ENCODE data around the gene PAQR8. TPM values are rescaled to one million over a fixed set of nuclear protein-coding genes. Genes with fewer than 3 reads are reported as not detected.
A peak's percentile ranks its signal among the peaks of the same experiment; 100 is the strongest.

PAQR8 gene
- polyA plus RNA-seq, 1 experiment: 2.3 TPM

DNA sequence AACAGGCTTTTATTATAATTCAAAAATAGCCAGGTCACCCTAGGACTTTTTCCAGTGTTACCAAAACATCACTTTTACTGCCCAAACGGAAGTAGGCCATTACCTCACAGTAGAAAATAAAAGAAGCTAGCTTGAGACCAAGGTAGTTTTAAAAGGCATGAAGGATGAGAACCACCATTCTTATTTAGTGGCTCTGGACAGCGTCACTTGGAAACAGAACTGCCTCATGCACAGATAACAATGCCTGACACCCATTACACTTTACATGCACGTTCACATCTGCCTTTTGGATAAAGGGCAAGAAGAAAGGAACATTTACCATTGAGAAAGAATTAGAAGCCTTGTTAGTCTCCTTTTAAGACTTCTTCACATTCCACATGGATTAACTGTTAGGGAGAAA, 1.9 kb upstream of the PAQR8 start:
- POLR2A ChIA-PET: no interaction called here
- Histone ChIP-seq H3K36me3 (ENCODE audit: control insufficient read depth, insufficient read depth, low read length) (no peaks in the 10 kb centered on the region), H3K27me3 (ENCODE audit: control insufficient read depth, insufficient read depth, low read length) (no peaks in the 10 kb centered on the region), H3K4me3 (ENCODE audit: low read depth, low read length) (no peak overlapping the region)
- CTCF ChIA-PET: no interaction called here
- TF ChIP-seq CTCF (IDR thresholded peaks at IDR 0.05; ENCODE audit: insufficient read depth, low read depth, low read length): no peak
- no peak for DNase-seq (ENCODE audit: low read depth)

- no peak for DNase-seq (ENCODE audit: low read depth)
- ChIA-PET CTCF (no interaction called here), POLR2A (no interaction called here)
- no peak for TF ChIP-seq CTCF (IDR thresholded peaks at IDR 0.05; ENCODE audit: insufficient read depth, low read depth, low read length)
- Histone ChIP-seq H3K27me3 (ENCODE audit: control insufficient read depth, insufficient read depth, low read length) (no peaks in the 10 kb centered on the region), H3K4me3 (ENCODE audit: low read depth, low read length) (no peak overlapping the region), H3K36me3 (ENCODE audit: control insufficient read depth, insufficient read depth, low read length) (no peaks in the 10 kb centered on the region)
Observed at GRCh38 chr6:52360601-52361413, 1.1 kb upstream of the PAQR8 start.

DNA sequence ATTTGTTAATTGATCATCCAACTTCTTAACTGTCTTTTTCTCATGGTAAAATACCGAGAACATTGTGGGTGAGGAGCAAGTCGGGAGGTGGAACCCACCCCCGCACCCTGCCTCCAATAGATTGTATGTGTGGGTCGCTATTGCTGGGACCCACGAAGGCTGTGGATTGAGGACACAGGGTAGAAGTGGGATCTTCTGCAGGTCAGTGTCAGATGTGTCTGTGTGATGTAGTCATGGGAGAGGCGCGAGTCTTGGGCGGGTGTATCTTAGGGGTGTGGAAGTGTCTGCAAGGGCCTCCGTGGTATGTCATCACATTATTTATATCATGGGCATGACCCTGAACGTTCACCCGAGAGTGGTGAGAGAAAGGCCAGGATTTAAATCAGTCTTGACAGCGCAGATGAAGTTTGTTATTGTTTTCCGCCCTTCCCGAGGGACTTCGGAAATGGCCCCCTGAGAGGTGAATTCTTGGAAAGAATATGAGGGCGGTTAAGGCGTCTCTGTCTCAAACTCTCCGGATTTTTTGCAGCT, 472 bp upstream of the PAQR8 start:
- no peak for DNase-seq (ENCODE audit: low read depth)
- TF ChIP-seq CTCF (IDR thresholded peaks at IDR 0.05; ENCODE audit: insufficient read depth, low read depth, low read length): no peak
- no peaks in the 10 kb centered on the region for H3K27me3 ChIP-seq (ENCODE audit: control insufficient read depth, insufficient read depth, low read length)
- no peaks in the 10 kb centered on the region for H3K36me3 ChIP-seq (ENCODE audit: control insufficient read depth, insufficient read depth, low read length)
- ChIA-PET CTCF (interaction anchor here (0.7 to 2.4 kb wide), 9 partner anchors 8 to 75 kb away, joined by 3 to 11 read pairs (median 4); no protein-coding TSS in a partner anchor), POLR2A (no interaction called here)
- H3K4me3 ChIP-seq (ENCODE audit: low read depth, low read length): peak overlapping the region; percentile 86

DNA sequence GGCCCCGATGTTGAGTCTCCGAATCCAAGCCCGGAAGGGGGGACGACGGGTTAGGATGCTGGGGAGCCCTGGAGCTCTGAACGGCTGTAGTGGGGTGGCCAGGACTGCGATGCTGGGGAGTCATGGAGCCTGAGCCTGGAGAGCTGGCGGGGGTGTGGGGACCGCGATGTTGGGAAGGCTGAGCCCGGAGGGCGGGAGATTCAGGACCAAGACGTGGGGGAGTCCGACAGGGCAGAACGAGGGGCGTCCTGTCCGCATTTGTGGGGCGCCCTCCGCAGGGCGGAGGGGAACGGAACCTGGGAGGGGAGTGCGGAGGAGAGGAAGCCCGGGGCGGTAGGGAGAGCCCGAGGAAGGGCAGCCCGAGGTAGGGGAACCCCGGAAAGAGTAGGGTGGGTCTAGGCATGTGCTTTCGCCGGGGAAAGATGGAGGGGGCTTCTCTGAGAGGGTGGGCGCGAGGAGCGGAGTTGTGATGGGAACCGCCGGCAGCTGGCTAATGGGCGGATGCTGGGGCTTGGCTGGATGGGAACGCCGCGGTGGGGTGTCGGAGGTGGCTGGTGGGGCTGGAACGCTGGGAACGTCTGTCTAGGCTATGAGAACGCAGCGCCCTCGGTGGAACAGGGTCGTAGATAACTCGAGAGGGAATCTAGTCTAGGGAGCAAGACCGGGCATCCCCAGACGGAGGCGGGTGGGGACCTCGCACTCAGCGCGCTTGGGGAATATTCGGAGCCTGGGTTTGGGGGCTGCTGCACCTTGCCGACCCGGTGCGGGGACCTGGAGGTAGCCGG, 684 bp downstream of the PAQR8 start:
- TF ChIP-seq CTCF (IDR thresholded peaks at IDR 0.05; ENCODE audit: insufficient read depth, low read depth, low read length): peak; percentile 27; the same call in 1 of the 2 replicates
- Histone ChIP-seq H3K4me3 (ENCODE audit: low read depth, low read length) (peak overlapping the region; percentile 86), H3K36me3 (ENCODE audit: control insufficient read depth, insufficient read depth, low read length) (no peaks in the 10 kb centered on the region), H3K27me3 (ENCODE audit: control insufficient read depth, insufficient read depth, low read length) (no peaks in the 10 kb centered on the region)
- POLR2A ChIA-PET: interaction anchor here (0.7 to 0.8 kb wide), 2 partner anchors 10 to 29 kb away, joined by 3 to 4 read pairs; no protein-coding TSS in a partner anchor
- DNase-seq (ENCODE audit: low read depth): no peak
- CTCF ChIA-PET: interaction anchor here (0.6 to 2.4 kb wide), 10 partner anchors 8 to 1045 kb away, joined by 3 to 11 read pairs (median 4); no protein-coding TSS in a partner anchor
